OCI-LY7 (cell line): Measurements from ENCODE around the gene RHOD.

Source experiments
- CTCF ChIP-seq: fragments of 200-600 bp; sonication (generic); conservative IDR thresholded peaks from 2 replicates; pipeline ENCODE4 v1.5.1; 2014; ENCODE audit warnings: mild to moderate bottlenecking, antibody characterized with exemption, low read length, moderate library complexity, mixed read lengths
- EZH2phosphoT487 ChIP-seq: fragments of 200-600 bp; sonication (generic); IDR thresholded peaks from 2 replicates; pipeline ENCODE4 v1.6.1; 2018; ENCODE audit warnings: low read depth, borderline replicate concordance, mild to moderate bottlenecking, mixed run types, antibody characterized with exemption, low read length, moderate library complexity, mixed read lengths

GRCh38 chr11:67027943-67028542 is 28.6 kb upstream of the RHOD start:
- no peak for TF ChIP-seq CTCF
- no peak for TF ChIP-seq EZH2phosphoT487
